Measurements from ENCODE around the gene CFAP410.
"Not testable (repeated sequence)": the region's sequence is repeated elsewhere in the genome, so short reads cannot be mapped to it uniquely, and the experiment has no call there.

The CFAP410 gene

GRCh38 chr21:44283211-44283785 is 55.9 kb downstream of the CFAP410 start:
- FAIRE-seq: not testable (repeated sequence)

- FAIRE-seq: no peak
Observed at GRCh38 chr21:44282370-44282769, 56.8 kb downstream of the CFAP410 start.

GRCh38 chr21:44281801-44282200 is 57.4 kb downstream of the CFAP410 start:
- FAIRE-seq: no peak

- no peak for FAIRE-seq
Observed at GRCh38 chr21:44279354-44280260, 59.6 kb downstream of the CFAP410 start.
